NB4 (cell line): ENCODE results near the gene RARRES1.

Source experiments
- CTCF ChIP-seq: IDR thresholded peaks from one replicate; pipeline ENCODE4 v1.5.1; 2012; ENCODE audit warnings: low read depth, low read length
- POLR2A ChIP-seq: IDR thresholded peaks from 2 replicates; pipeline ENCODE4 v1.6.1; 2011; ENCODE audit warnings: mild to moderate bottlenecking; ENCODE audit not compliant: insufficient read length; ENCODE audit errors: extremely low read depth

- no peak for TF ChIP-seq POLR2A
- TF ChIP-seq CTCF: no peak
Observed at GRCh38 chr3:158717576-158717975, 14.7 kb downstream of the RARRES1 start.
